DMS153 (cell line): Measurements from ENCODE around the gene NIPAL3.

ENCODE experiments used
- DNase-seq: peaks from one replicate; lab custom pipeline; 2025; lab: John Stamatoyannopoulos, UW

Gene NIPAL3

DNA sequence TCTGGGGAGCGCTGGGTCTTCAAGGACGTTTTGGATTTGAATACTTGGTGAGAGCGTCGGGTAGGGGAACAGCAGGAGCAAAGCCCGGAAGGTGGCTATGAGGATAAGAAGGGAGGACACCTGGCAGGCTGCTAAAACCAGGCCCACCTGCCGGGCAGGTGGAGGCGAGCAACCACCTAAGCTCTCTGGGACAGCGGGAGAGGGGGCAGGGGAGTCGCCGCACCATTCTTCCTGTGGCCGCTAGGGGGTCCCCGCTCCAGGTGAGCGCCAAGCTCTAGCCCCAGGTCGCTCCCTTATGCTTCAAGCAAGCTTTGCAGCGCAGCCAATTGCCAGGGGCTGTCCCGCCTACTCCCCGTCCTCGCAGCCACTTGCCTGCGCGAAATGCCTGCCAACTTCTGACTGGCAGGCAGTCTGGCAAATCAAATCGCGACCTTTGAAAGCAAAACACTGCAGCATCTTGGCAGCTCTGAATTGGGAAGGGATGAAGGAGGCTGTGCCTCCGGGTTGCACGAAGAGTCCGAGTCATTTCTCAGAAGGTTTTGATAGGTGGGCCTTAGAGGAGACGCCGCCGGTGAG is at the start of gene NIPAL3:
Gene NIPAL3, plus strand, starts transcription at position 469 of the 576 bp plus-strand sequence. CDS start 3,746 bp downstream, outside the sequence.
- peak; percentile 98 for DNase-seq

DNA sequence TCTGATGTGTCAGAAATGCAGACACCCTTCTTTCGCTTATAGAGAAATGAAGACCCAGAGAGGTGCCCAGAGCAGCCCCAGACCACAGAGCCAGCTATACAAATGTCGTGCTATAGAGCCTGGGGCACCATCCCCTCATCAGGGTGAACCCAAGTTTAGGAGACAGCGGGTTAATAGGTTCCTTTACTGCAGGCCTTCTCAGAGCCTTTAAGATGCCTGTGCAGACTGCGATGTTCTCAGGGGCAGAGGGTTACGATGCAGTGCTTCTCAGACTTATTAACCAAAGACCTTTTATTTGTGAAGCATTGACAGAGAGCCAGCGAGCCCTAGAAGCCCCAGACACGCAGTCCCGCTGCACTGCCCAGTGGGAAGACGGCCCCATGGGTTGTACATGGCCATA is 48.9 kb upstream of the NIPAL3 start:
- DNase-seq, result no peak

DNA sequence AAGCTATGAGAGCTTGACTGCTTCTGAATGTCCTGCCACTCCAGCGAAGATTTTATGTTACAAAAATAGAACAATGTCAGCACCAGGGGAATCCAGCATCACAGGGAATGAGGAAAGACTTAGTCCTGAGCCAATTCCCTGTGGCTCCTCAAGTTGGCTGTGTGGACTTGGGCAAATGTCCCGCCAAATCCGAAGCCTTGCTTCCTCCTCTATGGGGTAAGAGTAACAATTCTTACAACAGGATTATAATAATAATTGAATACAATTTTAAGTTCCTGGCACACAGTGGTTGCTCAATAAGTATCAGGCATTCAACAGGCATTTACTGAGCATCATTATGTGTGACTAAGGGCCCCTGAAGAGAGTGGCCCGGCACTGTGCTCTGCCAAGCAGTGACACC is 46.4 kb upstream of the NIPAL3 start:
- no peak for DNase-seq

DNA sequence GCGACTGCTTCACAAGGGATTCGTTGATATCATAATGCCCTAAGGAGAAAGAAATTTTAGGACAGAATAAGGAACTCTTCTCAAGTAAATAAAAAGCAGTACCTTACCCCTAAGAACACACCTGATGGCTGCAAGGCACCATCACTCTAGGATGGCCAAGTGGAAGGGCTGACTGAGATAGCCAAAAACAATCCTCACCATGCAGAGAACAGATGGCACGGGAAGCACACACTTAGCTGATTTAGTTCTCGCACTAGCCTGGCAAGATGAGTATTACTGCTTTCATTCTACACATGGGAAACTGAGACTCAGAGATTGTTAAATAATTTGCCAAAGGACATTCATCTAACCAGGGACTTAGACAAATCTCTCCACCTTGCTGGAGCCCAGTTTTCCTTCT is 45.8 kb upstream of the NIPAL3 start:
- no peak for DNase-seq

DNA sequence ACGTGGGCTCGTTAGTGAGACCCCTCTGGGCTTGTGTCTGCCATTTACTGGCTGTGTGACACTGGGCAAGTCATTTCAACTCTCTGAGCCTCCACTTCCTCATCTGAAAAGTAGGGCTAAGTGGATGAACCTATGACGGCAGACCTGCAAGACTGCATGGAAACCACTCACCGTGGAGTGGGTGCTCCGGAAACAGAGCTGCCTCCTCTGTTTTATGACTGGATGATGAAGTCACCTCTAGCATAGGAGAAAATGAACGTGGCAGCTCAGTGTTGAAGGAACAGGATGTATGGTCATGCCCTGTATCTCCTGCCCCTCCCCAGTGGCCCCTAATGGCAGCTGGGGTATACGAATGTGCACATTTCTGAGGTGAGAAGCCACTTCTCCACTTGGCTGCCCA is 42.6 kb upstream of the NIPAL3 start:
- DNase-seq, result peak; percentile 23

DNA sequence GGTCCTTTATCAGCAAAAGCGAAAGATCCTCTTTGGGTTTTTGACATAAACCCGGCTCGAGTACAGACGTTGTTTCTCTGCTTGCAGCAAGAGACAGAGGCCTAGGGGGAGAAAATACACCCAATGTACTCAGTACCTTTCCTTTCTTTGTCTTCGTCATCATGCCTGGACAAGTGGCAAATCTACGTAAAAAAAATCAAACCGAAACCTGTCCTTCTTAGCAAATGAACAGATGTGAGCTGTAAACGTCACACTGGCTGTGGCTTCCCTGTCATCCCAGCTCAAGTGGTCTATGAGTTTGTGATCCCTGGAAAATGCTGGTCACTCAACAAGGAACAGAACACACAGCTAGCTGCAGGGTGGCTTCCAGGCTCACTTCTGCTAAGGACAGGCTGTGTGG is 41.9 kb upstream of the NIPAL3 start:
- DNase-seq, result no peak

DNA sequence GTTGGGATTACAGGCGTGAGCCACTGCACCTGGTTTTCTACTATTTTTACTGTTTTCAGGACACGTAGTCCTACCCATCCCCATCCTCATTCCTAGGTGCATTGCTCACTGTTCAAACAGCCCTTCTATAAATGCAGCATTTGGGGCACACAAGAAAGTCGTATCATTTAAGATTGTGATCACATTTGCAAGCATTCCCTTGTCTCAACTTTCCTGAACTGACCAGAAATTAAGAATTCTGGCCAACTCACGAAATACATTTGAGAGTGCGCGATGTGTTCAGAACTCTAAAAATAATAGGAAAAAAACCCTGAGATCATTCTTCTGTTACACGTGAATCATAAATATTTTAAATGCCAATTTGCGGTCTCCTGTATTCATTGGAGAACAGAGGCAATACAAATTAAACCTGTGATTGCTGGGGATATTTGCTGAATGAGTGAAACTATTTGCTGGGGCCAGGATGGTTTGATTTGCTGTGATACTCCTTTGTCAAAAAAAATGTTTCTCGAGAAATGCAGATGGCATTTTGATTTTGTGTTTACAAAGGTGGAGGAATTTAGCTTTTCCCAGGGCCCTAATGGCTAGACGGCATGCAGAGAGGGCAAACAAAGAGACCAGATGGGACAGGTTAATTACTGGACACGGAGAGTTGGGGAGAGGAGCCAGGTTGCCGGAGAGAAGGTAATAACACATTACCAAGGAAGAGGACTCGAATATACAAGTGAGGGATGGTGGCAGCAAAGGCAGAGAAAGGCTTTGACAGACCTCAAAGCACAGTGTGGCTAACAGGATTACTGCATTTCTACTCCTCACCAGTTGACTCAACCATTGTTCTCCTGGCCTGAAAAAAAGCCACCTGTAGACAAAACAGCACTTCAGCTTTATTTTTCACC is 40.5 kb upstream of the NIPAL3 start:
- no peak for DNase-seq

DNA sequence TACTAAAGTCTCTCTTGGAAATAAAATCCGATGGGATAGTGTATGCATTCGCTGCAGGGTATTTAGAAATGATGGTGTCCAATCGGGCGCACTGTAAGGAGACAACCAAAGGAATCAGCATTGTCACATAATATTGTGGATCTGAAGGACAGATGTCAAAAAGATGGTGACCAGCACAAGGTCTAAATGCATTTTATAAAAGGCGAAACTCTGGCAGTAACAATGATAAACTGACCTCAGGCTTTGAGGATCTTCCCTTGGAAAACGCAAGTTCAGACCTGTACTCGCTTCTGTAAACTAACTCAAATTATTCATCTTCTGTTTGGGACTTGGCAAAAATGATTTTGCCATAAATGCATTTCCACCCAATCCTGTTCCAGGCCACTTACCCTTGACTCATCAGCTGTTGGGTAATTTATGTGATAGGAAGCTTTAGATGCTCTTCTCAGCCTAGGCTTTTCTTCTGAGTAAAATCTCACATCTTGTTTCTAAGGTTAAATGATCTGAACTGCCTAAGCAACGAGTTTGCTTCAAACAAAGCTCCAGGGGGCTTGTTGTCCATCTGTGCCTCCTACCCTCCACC is 35.8 kb upstream of the NIPAL3 start:
- DNase-seq, result no peak

DNA sequence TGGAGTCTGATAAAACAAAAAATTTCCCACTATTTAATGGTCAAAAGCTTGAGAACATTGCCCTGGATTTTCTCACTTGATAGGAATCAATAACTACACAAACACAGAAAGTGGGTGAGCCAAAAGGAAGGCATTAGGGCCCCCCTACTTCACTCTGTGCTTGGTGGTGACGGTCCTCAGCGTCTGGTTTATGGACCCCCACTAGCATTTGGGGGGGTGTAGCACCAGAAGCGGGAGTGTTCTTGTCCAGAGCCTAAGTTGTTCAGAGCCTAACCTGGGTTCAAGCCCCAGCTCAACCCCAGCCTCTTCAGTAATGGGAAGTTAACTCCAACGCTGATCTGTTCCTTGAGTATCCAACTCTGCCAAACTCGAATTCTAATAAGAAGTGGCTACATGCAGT is 35.1 kb upstream of the NIPAL3 start:
- DNase-seq, result no peak

DNA sequence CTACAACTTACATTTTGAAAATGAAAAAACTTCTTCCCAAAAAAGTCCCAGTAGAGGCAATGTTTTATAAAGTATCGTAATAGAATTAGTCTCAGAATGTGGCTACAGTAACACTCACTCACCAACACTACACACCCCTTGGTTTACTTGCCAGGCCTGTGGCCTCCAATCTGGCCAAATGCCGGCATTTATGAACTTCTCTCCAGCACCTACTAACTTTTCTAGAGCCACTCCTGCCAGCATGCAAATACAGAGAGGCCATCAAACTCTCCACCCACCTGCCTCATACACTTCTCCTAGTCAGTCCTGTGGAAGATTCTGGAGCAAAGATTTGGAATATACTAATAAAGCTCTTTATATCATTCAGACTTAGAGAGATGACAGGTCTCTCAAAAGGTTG is 34.3 kb upstream of the NIPAL3 start:
- DNase-seq, result no peak

DNA sequence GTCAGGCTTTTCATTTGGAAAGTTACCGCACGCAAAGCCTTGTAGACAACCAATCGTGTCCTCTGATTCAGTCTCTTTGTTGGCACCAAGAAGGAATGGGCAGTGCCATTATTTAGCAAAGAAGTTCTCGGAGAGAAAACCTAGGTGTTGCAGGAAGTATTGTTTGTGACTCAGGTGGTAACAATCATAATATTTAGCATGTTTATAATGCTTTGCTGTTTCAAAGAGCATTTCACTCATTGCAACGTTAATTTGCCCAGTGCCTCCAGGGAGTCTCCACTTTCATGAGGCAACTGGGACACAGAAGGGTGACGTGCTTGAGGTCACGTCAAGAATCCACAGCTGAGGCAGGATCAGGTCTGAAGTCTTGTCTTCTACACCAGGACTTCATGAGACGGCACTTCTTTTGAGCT is 33.4 kb upstream of the NIPAL3 start:
- no peak for DNase-seq

DNA sequence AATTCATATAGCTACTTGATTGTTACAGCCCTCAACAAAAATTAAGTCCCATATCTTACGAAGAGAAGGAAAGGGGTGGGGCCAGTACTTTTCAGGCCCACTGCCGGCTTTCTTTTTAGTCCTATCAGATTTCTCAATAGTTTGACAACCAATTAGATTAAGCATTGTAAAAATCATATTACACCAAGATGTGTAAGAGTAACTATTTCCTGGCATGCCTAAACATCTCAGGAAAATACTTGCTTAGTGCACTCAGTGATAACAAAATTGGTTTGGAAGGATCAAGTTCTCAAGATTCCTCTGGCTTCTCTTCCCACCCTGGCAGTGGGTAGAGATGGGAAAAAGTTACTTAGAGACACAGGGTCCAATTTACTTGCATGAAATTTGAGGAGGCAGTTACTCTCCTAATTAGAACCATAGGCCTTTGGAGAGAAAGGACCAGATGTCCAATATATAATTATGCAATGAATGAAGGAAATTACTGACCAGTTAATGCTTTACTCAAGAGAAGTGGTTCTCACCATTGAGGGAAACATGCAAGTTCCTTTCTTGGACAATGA is 32.1 kb upstream of the NIPAL3 start:
- no peak for DNase-seq

DNA sequence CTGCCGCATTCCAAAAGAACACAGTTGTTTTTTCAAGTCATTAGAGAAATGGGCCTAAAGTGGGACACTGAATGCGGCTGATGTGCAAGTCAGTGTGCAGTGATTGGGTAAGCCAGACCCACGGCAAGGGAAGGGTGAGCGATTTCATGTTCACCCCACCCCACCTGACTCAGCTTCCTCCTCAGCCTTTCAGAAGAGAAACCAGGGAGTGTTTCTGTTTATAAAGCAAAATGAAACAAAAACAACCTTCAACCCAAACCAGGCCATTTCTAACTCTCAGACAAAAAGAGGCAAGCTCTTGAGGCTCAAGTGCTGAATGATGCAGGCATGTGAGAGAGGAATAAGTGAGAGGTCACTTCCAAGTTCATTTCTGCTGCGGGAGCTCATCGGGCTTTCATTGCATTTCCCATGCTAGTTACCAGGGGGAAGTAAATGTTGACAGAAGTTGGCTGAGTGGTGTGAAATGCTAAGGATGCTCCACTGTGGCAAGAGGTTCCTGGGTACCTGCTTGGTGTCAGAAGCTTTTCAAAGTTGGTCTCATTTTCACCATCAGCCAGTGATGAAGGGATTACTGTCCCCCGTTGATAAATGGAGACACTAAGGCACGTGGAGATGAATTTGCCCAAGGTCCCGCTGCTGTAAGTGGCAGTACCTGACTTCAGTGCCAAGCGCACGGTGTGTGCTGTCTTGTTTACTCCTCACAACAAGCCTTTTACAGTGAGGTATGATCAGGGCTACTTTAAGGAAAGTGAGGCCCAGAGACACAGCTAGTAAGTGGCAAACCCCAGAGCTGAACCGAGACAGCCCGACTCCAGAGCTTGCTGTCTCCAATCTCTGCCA is 31.1 kb upstream of the NIPAL3 start:
- no peak for DNase-seq

DNA sequence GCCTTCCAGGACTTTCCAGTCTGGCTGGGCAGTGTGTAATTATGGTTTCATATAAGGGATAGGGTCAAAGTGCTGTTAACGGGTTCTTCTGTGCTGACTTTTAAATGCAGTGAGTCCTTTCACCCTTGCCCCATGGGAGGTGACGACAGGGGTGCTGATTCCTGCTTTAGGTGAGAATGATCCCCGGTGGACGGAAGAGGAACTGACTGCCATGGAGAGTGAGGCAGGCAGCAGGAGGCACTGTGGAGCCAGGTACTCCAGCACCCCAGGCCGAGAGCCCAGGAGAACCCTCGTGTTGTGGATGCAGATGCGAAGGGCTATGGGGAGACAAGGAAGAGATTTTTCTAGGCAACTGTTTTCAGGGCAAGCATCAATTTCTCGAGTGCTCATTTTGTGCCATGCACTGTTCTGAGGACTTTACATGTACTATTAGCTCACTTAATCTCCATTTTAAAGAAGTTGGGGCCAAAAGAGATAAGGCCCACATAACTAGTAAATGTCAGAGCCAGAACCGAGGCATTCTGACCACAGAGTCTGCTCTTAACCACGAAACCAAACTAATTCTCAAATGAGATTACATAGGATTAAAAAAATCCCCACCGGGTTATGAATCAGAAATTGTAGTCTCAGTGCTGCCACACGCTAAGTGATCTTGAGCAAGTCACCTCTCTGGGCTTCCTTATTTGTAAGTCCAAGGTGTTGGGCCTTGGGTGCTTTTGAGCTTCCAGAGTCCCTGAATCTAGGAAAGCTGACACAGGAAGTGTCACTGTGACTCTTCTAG is 30.3 kb upstream of the NIPAL3 start:
- DNase-seq, result no peak

DNA sequence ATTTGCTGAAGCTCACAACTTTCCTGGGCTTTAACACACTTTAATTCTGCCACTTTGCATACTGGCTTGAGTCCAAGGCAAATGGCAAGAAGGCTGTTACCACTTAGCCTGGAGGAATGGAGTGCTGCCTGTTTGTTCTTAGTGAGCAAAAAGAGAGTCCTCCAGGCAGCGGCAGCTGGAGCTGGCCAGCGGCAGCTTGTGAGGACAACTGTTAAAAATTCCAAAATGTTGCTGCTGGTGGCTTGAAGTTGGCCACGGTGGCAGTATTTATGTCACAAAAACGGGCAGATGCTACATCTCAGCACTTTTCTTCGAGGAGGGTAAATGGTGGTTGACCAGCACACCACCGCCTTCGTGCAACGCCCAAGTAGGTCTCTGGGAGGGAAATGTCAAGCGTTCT is 29.4 kb upstream of the NIPAL3 start:
- DNase-seq, result peak; percentile 23

DNA sequence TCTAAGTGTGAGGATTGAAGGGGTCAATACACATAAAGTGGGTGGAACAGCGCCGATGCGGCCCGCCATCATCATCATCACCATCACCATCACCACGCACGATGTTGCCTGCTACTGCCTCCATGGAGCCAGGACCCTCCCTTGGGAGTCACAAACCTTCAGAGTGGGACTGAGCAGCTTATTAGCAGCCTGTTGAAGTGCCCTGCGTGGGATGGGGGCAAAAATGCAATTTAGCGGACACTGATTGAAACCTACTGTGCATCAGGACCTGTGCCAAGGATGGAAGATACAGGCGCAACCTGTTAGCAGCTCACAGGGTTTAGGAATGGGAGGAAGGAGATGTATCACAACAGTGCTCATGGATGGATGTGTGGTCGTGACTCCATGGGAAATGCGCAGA is 28.7 kb upstream of the NIPAL3 start:
- no peak for DNase-seq

DNA sequence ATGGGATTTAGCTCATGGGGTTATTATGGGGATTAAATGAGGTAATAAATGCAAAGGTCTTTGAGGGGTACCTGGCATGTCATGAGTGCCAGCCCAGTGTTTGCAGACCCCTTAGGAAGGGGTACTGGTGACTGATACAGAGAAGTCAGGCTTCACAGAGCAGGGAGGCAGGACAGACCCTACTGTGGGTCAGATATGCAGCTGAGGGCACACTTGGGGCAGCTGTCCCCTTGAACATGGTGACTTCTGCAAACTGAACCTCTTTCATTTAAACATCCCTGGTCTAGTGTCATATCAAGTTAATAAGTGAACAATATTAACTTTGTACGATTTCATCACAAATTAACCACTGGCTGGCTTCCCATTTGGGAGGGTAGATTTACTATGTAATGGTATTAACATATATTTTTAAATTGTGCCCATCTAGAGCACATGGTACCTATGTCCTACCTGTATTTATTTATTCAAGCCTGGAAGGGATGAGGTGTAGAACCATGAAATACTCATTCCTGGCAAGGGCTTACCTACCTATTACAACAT is 27.9 kb upstream of the NIPAL3 start:
- no peak for DNase-seq

DNA sequence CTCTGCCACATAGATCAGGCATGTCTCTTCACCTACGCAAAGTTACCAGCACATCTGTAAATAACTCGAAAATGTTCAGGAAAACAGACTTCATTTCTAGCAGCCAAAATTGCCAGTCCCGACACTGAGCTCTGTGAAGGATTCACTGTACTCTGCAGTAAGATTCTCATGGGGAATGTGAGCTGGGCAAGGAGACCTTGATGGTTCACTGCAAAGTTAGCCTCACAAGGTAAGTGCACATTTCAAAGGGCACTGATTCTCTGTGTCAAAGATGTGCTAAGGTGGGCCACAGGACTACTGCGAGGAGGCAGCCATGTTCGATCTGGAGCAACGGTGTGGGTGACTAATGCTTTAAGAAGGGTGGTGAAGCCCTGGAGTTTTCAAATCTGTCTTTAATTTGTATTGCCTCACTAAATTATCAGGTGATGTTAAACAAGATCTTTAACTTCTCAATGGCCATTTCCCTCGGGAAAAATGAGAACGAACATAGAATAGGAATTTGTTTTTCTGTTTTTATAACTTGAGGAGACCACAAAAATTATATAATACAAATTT is 27.2 kb upstream of the NIPAL3 start:
- DNase-seq, result no peak

DNA sequence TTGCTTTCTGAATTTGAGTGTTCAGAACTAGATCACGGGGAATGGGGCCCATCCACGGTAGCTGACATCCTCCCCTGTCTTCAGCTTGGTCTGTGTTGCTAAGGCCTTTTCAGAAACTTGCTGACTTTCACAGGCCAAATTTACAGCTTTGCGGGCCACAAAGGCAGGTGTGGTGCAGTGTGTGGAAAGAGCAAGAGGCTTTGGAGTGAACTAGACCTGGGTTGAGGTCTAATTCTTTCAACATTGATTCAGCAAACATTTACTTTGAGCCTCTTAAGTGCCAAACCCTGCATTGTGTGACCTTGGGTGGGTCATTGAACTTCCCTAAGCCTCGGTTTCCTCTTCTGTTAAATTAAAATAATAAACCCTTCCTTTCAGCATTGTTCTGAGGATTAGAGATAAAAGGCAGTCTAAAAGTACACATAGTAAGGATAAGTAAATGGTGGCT is 26.3 kb upstream of the NIPAL3 start:
- DNase-seq, result peak; percentile 57

DNA sequence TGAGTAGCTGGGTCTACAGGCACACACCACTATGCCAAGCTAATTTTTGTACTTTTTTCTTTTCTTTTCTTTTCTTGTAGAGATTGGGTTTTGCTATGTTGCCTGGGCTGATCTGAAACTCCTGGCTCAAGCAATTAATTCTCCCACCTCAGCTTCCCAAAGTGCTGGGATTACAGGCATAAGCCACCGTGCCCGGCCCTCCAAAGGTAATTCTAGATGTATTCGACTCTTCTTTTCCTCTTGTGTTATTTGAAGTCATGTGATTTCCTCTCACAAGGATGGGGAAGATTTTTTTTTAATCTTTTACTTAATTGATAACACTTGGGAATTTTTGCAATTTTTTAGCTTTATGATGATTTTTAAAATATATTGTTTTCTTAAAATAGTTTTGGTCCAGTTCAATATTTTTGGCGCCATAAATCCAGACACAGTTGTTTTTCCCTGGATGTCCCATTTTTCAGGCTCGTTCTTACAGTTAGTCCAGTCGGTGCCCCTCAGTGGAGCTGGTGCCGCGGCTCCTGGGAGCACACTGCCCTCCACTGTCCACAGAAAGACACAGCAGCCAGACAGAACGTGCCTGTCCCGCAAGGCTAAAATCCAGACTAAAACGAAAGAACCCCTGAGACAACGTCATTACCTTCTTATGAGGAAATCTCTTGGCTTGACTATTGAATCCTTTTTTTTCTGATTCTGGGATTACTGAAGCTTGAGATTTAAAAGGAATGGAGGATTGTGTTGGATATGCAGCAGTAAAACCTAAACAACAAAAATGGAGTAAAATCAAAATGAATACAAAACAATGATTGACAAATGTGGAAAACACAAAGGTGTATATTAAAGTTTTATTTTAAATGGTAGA is 24.4 kb upstream of the NIPAL3 start:
- peak; percentile 40 for DNase-seq
